ENCODE results near the gene TPCN1. TPM values are rescaled to one million over a fixed set of nuclear protein-coding genes. Genes with fewer than 3 reads are reported as not detected.

The TPCN1 gene
- total RNA-seq, 1 experiment from 2014 or later: 91.1 TPM

DNA sequence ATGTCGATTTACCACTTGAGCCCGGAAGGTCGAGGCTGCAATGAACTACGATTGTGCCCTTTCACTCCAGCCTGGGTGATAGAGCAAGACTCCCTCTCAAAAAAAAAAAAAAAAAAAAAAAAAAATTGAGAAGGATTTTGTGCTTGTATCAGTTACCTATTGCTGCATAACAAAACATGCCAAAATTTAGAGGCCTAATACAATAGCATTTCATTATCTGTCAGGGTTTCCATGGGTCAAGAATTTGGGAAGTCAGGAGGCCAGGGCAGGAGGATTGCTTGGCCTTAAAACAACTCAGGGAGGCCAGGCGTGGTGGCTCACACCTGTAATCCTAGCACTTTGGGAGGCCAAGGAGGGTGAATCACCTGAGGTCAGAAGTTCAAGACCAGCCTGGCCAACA, 118.3 kb downstream of the TPCN1 start:
- Mint-ChIP-seq H3K4me3 (ENCODE audit: low read depth, unreplicated experiment) (no peak overlapping the region), H3K9me3 (ENCODE audit: low read depth, unreplicated experiment) (no peaks in the 10 kb centered on the region), H3K27me3 (ENCODE audit: unreplicated experiment) (peaks cover 8% of the 10 kb centered on the region), H3K27ac (ENCODE audit: unreplicated experiment) (no peak overlapping the region), H3K36me3 (ENCODE audit: insufficient read depth, unreplicated experiment) (peaks cover 8% of the 10 kb centered on the region), H3K4me1 (ENCODE audit: low read depth, unreplicated experiment) (peaks cover 4% of the 10 kb centered on the region)
- TF ChIP-seq, protein P1, sequence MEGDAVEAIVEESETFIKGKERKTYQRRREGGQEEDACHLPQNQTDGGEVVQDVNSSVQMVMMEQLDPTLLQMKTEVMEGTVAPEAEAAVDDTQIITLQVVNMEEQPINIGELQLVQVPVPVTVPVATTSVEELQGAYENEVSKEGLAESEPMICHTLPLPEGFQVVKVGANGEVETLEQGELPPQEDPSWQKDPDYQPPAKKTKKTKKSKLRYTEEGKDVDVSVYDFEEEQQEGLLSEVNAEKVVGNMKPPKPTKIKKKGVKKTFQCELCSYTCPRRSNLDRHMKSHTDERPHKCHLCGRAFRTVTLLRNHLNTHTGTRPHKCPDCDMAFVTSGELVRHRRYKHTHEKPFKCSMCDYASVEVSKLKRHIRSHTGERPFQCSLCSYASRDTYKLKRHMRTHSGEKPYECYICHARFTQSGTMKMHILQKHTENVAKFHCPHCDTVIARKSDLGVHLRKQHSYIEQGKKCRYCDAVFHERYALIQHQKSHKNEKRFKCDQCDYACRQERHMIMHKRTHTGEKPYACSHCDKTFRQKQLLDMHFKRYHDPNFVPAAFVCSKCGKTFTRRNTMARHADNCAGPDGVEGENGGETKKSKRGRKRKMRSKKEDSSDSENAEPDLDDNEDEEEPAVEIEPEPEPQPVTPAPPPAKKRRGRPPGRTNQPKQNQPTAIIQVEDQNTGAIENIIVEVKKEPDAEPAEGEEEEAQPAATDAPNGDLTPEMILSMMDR (IDR thresholded peaks at IDR 0.05; ENCODE audit: unreplicated experiment): no peak
- no TSS peak for BruUV-seq (replicated peaks)
- CTCF ChIA-PET: no interaction called here
- intact Hi-C loops (cut with micrococcal nuclease; ENCODE audit: unreplicated experiment): no loop called here
- DNase-seq: no peak

- no peak for DNase-seq
- Mint-ChIP-seq H3K27ac (ENCODE audit: unreplicated experiment) (no peak overlapping the region), H3K9me3 (ENCODE audit: low read depth, unreplicated experiment) (no peaks in the 10 kb centered on the region), H3K27me3 (ENCODE audit: unreplicated experiment) (peaks cover 8% of the 10 kb centered on the region), H3K36me3 (ENCODE audit: insufficient read depth, unreplicated experiment) (peaks cover 3% of the 10 kb centered on the region), H3K4me1 (ENCODE audit: low read depth, unreplicated experiment) (no peaks in the 10 kb centered on the region), H3K4me3 (ENCODE audit: low read depth, unreplicated experiment) (no peak overlapping the region)
- intact Hi-C loops (cut with micrococcal nuclease; ENCODE audit: unreplicated experiment): no loop called here
- CTCF ChIA-PET: no interaction called here
- BruUV-seq (replicated peaks): no TSS peak
- TF ChIP-seq, protein P1 (IDR thresholded peaks at IDR 0.05; ENCODE audit: unreplicated experiment): no peak
Measured at GRCh38 chr12:113340061-113340460, 118.8 kb downstream of the TPCN1 start.

- BruUV-seq (replicated peaks): no TSS peak
- H3K27ac Mint-ChIP-seq (ENCODE audit: unreplicated experiment): no peak overlapping the region
- TF ChIP-seq, protein P1 (IDR thresholded peaks at IDR 0.05; ENCODE audit: unreplicated experiment): no peak
- H3K27me3 Mint-ChIP-seq (ENCODE audit: unreplicated experiment): peaks cover 8% of the 10 kb centered on the region
- no peak overlapping the region for H3K4me3 Mint-ChIP-seq (ENCODE audit: low read depth, unreplicated experiment)
- no peaks in the 10 kb centered on the region for H3K36me3 Mint-ChIP-seq (ENCODE audit: insufficient read depth, unreplicated experiment)
- intact Hi-C loops (cut with micrococcal nuclease; ENCODE audit: unreplicated experiment): no loop called here
- CTCF ChIA-PET: interaction anchor here (1.2 kb wide), 1 partner anchor 9 kb away, joined by 3 read pairs; no protein-coding TSS in a partner anchor
- H3K4me1 Mint-ChIP-seq (ENCODE audit: low read depth, unreplicated experiment): no peaks in the 10 kb centered on the region
- no peaks in the 10 kb centered on the region for H3K9me3 Mint-ChIP-seq (ENCODE audit: low read depth, unreplicated experiment)
- no peak for DNase-seq
Measured at GRCh38 chr12:113341535-113341934, 120.3 kb downstream of the TPCN1 start.

GRCh38 chr12:113345318-113345717, 124.1 kb downstream of the TPCN1 start:
- Mint-ChIP-seq H3K4me1 (ENCODE audit: low read depth, unreplicated experiment) (no peaks in the 10 kb centered on the region), H3K27me3 (ENCODE audit: unreplicated experiment) (peaks cover 19% of the 10 kb centered on the region), H3K4me3 (ENCODE audit: low read depth, unreplicated experiment) (no peak overlapping the region), H3K27ac (ENCODE audit: unreplicated experiment) (no peak overlapping the region), H3K36me3 (ENCODE audit: insufficient read depth, unreplicated experiment) (no peaks in the 10 kb centered on the region), H3K9me3 (ENCODE audit: low read depth, unreplicated experiment) (no peaks in the 10 kb centered on the region)
- BruUV-seq (replicated peaks): no TSS peak
- TF ChIP-seq, protein P1 (IDR thresholded peaks at IDR 0.05; ENCODE audit: unreplicated experiment): no peak
- no peak for DNase-seq
- intact Hi-C loops (cut with micrococcal nuclease; ENCODE audit: unreplicated experiment): no loop called here
- CTCF ChIA-PET: no interaction called here
